Measurements from ENCODE around the gene PLIN3.
"Not testable (repeated sequence)": the region's sequence is repeated elsewhere in the genome, so short reads cannot be mapped to it uniquely, and the experiment has no call there.

PLIN3 gene

GRCh38 chr19:4823577-4823976, 43.9 kb downstream of the PLIN3 start:
- peak overlapping the region; percentile 31 for H3K27ac ChIP-seq
- TF ChIP-seq, protein P1, sequence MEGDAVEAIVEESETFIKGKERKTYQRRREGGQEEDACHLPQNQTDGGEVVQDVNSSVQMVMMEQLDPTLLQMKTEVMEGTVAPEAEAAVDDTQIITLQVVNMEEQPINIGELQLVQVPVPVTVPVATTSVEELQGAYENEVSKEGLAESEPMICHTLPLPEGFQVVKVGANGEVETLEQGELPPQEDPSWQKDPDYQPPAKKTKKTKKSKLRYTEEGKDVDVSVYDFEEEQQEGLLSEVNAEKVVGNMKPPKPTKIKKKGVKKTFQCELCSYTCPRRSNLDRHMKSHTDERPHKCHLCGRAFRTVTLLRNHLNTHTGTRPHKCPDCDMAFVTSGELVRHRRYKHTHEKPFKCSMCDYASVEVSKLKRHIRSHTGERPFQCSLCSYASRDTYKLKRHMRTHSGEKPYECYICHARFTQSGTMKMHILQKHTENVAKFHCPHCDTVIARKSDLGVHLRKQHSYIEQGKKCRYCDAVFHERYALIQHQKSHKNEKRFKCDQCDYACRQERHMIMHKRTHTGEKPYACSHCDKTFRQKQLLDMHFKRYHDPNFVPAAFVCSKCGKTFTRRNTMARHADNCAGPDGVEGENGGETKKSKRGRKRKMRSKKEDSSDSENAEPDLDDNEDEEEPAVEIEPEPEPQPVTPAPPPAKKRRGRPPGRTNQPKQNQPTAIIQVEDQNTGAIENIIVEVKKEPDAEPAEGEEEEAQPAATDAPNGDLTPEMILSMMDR (conservative IDR thresholded peaks at IDR 0.05; ENCODE audit: low read depth): no peak
- ChIA-PET POLR2A (ENCODE audit: low non-redundant PET) (interaction anchor here (0.6 kb wide), 1 partner anchor 30 kb away, joined by 4 read pairs; no protein-coding TSS in a partner anchor), CTCF (interaction anchor here (0.6 kb wide), 2 partner anchors 22 to 524 kb away, joined by 3 read pairs; no protein-coding TSS in a partner anchor)
- no peak for DNase-seq (ENCODE audit: low spot score)

DNA sequence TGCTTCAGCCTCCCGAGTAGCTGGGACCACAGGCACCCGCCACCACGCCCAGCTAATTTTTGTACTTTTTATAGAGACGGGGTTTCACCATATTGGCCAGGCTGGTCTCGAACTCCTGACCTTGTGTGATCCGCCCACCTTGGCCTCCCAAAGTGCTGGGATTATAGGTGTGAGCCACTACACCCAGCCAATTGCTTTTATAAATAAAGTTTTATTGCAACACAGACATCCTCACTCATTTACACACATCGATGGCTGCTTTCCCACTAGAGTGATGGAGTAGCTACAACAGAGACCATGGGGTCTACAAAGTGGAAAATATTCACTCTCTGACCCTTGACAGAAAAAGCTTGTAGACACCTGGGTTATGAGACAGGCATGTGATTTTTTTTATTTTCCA, 45.1 kb downstream of the PLIN3 start:
- CTCF ChIA-PET; DNase-seq (ENCODE audit: low spot score); POLR2A ChIA-PET (ENCODE audit: low non-redundant PET): not testable (repeated sequence)
- peak overlapping the region; percentile 20 for H3K27ac ChIP-seq

GRCh38 chr19:4821265-4821664, 46.2 kb downstream of the PLIN3 start:
- no peak overlapping the region for H3K27ac ChIP-seq
- TF ChIP-seq, protein P1 (conservative IDR thresholded peaks at IDR 0.05; ENCODE audit: low read depth): no peak
- ChIA-PET CTCF (no interaction called here), POLR2A (ENCODE audit: low non-redundant PET) (no interaction called here)
- DNase-seq (ENCODE audit: low spot score): no peak

DNA sequence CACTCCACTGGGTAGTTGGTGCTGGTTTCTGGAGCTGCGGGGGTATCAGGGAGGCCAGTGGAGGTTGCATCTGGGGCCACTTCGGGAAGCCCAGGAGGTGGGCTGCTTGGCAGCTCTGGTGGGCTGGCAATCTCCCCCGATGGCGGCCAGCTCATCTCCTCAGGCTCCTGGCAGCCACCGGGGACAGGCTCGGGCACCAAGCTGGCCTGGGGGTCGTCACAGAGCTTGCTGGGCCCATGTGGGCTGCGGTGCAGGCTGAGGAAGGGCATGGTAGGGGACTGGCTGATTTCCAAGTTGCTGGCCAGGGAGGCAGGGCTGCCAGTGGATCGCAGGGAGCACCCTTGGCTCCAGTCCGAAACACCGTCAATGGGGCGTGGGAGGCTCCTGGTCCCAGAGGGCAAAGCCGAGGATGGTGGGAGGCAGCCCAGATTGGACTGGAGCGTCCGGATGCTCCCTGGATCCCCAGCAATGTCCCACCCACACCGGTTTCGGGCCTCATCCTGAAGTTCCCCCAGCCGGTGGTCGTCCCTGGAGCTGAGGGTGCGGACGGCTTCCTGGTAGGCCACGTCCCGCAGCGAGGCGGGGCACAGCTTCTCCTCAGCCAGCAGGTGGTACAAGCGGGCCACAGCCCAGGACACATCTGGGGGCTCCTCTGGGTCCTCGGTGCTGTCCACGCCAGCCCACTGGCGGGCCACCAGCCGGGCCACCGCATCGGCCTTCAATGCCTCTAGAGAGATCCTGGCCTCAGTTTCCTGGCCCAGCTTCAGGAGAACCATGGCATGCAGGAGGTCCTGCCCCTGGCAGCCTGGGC, 49.8 kb downstream of the PLIN3 start:
- CTCF ChIA-PET: interaction anchor here (0.6 to 0.7 kb wide), 2 partner anchors 10 to 13 kb away, joined by 4 to 5 read pairs; no protein-coding TSS in a partner anchor
- no peak for DNase-seq (ENCODE audit: low spot score)
- H3K27ac ChIP-seq: peak overlapping the region; percentile 63
- TF ChIP-seq, protein P1 (conservative IDR thresholded peaks at IDR 0.05; ENCODE audit: low read depth): no peak
- POLR2A ChIA-PET (ENCODE audit: low non-redundant PET): interaction anchor here (0.6 kb wide), 1 partner anchor 138 kb away, joined by 3 read pairs; no protein-coding TSS in a partner anchor

DNA sequence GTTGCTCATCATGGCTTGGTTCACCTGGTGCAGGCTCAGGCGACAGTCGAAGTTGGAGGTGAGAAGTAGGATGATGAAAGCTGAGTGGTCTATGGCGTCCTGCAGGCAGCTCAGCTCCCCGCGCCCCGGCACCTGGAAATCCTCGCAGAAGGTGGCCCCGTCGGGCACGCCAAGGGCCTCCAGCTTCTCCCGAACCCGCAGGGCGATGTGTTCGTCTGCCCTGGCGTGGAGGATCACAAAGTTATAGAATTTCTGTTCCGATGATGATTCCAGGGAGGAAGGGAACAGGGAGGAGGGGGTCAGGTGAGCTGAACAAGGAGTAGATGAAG, 50.6 kb downstream of the PLIN3 start:
- TF ChIP-seq, protein P1 (conservative IDR thresholded peaks at IDR 0.05; ENCODE audit: low read depth): no peak
- H3K27ac ChIP-seq: peak overlapping the region; percentile 63
- ChIA-PET POLR2A (ENCODE audit: low non-redundant PET) (interaction anchor here (0.6 kb wide), 2 partner anchors 105 to 903 kb away, joined by 3 to 6 read pairs; partner anchors contain the start of genes CATSPERD and LONP1), CTCF (no interaction called here)
- DNase-seq (ENCODE audit: low spot score): no peak

DNA sequence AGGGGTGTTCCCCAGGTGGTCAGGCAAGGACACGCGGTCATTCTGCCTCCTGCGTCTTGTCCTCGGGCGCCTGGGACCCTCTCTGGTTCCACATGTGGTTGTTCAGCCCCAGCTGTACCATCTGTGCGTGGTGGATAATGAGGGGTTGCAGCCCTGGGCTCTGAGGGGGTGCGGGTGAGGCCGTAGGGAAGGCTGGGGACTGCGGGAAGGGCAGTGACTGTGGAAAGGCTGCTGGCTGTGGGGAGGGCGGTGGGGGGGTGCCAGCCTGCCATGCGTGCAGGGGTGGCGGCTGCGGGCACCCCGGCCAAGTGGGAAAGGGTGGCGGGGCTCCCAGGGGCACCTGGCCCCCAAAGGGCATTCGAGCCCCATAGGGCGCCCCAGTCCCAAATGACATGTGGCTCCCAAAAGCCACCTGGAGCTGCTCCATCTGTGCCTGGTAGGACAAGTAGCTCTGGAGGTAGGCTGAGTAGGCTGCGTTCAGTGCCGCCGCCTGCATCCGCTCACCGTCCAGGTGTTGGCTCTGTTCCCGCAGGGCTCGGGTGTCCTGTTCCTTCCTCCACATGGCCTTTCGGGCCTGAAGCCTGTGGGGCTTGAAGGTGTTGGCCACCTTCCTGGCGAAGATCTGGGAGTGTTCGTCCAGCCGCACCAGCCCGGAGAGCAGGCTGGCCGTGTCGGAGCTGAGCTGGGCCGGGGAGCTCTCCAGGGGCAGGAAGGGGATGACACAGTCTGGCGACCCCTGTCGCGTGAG, 51.1 kb downstream of the PLIN3 start:
- ChIA-PET POLR2A (ENCODE audit: low non-redundant PET) (interaction anchor here (0.6 kb wide), 2 partner anchors 106 to 904 kb away, joined by 3 to 6 read pairs; partner anchors contain the start of genes CATSPERD and LONP1), CTCF (no interaction called here)
- no peak for DNase-seq (ENCODE audit: low spot score)
- H3K27ac ChIP-seq: peak overlapping the region; percentile 63
- TF ChIP-seq, protein P1 (conservative IDR thresholded peaks at IDR 0.05; ENCODE audit: low read depth): no peak
